GM10847 (cell line): ENCODE measurements around the gene HDHD3.
A peak's percentile ranks its signal among the peaks of the same experiment; 100 is the strongest.

Experiments used
- POLR2A ChIP-seq: IDR thresholded peaks from 2 replicates; pipeline ENCODE4 v1.6.1; 2011; ENCODE audit not compliant: insufficient read length; ENCODE audit errors: extremely low read depth

HDHD3 gene

DNA sequence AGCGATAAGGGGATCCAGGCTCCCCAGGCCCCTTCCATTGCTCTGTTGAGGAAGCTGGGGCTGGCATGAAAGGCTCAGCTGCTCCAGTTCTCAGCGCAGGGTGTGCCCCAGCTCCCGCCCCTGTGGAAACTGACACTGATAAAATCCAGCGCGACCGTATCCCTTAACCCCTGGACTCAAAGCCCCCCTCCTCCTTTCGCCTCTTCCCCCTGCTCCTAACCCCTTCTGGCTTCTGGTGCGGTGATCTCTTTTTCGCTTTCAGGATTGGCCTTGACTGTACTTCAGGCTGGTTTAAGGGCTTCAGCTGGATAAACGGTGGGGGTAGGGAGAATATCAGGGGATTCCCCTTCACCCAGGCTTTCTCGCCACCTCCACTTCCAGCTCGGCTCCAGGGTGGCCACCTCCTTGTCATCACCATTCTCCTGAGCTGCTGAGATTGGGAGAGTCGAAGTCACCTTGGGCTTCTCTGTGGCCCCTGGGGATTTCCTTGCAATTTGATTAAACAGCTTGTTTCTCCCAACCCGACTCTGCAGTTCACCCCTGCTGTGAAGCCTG is 26.6 kb downstream of the HDHD3 start:
- no peak for TF ChIP-seq POLR2A

DNA sequence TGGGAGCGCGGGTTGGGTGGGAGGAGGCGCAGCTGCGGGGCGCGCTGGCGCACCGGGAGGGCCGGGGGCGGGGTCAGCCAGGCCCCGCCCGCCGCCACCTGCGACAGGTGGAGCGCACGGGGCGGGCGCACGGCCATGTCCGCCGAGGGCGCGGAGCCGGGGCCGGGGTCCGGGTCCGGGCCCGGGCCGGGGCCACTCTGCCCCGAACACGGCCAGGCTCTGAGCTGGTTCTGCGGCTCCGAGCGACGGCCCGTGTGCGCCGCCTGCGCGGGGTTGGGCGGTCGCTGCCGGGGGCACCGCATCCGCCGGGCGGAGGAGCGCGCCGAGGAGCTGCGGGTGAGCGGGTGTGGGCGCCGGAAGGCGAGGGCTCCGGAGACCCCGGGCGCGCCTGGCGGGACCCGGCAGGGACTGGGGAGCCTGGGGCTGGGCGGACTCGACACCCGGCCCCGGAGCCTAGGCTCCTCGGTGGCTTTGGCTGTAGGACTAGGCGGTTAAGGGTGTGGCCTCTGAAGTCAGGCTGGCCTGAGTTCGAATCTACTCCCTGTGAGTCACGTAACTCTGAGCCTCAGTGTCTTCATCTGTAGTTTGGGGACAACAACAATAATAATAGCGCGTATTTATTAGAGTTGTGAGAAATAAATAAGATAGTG is 27.2 kb downstream of the HDHD3 start, which contains the start of gene BSPRY:
Gene BSPRY, plus strand, starts transcription at position 97 of the 650 bp plus-strand sequence. Its CDS starts 39 bp downstream, at position 136.
- TF ChIP-seq POLR2A, result no peak

DNA sequence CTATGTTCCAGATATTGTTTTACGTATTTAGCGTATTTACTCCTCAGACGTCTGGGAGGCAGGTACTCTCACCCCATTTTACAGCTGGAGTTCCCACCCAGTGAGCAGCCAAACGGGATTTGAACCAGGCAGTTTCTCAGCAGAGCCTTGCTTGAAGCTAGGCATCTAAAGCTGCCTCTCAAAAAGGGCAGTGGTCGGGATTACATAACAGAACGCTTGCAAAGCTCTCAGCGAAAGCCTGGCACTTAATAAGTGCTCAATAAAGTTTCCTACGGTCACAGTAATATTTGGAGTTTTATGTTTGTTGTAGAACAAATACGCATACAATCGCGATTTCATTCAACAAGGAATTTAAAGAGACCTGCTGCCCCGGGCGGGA is 27.7 kb downstream of the HDHD3 start:
- no peak for TF ChIP-seq POLR2A

DNA sequence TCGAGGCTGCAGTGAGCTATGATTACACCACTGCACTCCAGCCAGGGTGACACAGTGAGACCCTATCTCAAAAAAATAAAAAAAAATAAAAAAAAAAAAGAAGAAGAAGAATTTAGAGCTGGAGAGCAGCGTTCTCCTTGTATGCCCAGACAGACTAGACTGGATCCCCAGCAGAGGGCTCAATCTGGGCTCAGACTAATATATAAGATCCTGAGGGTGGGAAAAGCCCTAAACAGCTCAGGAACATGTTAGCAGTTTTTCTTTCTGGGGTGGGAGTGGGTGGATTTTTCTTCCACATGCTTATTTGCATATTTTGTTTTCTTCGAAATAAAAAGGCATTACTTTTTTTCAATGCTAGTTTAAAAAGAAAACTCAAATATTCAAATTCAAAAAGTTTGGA is 28.3 kb downstream of the HDHD3 start:
- TF ChIP-seq POLR2A, result no peak

DNA sequence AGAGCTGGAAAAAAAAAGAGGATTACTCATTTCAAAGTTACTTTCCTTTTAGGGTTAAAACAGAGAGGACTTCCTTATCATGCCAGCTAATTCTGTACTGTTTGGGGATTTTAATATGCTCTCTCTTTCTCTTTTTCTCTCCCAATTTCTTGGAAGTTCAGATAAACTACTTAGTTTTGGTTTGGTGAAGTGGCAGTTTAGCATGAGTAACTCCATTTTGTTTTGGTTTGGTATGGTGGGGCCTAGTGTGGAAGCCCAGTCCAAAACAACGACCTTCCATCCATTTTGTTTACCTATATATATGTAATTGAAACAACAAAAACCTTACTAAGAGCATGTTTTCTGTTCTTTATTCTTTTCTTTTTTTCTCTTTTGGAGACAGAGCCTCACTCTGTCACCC is 31.1 kb downstream of the HDHD3 start:
- TF ChIP-seq POLR2A, result no peak

DNA sequence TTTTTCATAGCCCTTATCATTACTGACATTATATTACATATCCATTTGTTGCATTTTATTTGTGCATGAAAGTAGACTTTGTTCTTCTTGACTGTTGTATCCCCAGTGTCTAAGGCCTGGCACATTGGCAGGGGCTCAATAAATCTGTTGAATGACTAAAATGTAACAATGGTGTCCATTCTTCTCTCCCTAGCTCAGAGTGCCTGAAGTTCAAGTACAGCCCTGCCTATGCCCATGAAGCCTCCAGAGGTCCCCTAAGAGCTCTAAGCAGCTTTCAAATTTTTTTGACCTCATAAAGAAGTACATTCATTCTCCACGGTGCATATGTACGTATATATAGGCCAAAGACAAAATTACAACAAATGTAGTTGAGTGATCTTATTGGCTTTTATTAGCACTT is 31.6 kb downstream of the HDHD3 start:
- TF ChIP-seq POLR2A, result no peak

DNA sequence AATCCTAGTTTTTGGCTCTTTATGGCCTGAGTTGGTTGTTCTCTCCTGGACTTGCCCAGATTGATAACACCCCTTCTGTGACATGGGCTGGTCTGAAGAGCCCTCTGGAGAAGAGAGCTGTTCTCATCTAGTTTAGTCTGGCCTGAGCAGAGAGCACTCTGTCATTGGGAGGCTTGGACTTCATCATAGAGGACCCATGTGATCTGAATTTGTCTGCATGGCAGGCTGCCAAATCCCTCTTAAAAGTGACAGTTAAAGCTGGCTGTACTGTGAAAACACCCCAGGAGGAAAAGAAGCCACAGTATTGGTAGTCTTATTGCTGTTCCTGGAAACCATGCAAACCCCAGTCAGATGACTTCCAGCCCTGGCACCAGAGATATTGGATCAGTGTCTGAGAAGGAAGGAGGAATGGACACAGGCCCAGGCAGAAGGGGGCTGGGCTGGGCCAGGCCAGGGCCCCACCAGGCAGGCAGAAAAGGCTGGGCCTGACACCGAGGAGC is 33.0 kb downstream of the HDHD3 start:
- TF ChIP-seq POLR2A, result no peak

DNA sequence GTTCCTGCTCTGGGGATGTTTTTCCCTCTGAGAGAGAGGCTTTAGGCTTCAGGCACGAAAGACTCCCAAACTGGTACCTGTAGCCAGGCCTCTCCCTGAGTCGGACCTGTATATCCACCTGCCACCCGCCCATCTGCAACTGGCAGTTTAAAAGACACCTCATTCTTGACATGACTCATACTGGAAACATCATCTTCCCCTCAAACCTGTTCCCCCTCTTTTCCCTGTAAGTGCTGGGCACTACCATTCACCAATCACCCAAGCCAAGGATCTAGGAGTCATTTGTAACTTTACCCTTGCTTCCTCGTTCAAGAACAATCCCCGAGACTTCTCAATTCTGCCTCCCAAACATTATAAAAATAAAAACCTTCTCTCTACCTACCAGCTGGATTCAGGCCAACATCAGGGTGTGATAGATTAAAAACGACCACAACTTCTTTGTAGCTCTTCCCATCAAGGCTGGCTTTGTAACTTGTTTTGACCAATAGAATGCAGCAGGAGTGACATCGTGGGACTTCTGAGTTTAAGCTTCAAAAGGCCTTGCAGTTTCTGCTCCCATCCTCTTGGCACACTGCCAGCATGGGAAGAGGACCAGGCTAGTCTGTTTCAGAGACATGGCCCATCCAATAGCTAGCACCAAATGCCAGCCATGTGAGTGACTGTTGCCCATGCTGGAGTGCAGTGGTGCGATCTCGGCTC is 34.9 kb downstream of the HDHD3 start:
- no peak for TF ChIP-seq POLR2A

DNA sequence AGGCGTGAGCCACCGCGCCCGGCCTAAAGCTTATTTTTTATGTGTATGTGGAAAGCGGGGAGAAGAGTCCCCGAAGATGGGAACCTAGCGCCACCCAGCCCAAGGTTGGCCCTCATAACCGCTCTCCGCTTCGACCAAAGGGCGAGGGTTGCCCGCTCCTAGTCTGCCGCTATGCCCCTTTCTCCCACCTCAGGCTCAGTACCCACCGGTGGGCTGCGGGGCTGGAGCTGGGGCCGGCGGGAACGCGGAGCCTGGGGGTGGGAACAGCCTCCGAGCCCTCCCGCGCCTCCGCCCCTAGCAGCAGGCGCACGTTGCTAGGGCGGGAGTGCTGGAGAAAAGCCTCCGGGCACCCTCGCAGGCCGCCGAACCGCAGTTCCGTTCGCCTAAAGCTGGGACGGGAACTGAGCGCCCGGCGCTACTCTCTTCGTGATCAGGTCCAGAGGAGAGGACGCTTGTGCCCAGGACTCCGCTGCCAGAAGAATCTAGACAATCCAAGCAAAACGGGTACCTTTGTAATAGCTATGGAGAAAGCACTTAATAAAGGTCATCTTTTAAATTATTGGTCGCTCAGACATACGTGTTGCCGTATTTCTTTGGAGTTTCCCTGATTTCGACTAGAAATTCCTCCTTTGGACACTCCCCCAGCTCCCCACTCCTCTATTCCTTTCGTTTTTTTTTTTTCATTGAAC is 36.6 kb downstream of the HDHD3 start, which contains the start of gene WDR31:
Gene WDR31, minus strand, starts transcription at position 265 of the 689 bp plus-strand sequence. CDS start 8,253 bp downstream, outside the sequence.
- peak; percentile 49 for TF ChIP-seq POLR2A

DNA sequence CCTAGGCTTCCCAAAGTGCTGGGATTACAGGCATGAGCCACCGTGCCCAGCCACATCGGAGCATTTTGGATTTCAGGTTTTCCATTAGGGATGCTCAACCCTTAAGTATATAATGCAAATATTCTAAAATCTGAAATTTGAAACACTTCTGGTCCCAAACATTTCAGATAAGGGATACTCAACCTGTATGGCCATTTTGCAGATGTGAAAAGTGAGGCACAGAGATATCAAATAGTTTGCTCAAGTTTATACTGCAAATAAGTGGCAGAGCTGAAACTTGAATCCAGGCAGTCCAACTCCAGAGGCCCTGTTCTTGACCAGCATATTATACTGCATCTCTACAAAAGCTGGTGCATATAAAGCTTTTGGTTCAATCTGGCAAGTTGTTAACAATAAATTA is 39.1 kb downstream of the HDHD3 start:
- TF ChIP-seq POLR2A, result no peak

DNA sequence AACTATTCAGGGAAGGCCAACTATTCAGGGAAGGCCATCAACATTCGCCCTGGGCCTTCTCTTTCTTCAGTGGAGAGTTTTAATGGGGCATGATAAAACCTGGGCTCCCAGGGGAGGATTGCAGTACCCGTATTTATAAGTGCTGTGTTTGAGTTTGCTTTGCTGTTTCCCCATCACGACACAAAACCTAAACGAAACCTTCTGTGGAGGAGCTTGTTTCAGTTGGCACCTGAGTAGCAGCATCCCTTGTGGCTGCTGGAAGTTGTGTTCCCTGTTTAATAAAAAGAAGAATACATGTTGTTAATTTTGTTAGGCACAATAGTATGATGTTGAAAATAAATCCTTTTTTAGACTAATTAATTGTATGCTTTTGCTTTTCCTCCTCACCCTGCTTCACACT is 45.0 kb downstream of the HDHD3 start:
- no peak for TF ChIP-seq POLR2A

DNA sequence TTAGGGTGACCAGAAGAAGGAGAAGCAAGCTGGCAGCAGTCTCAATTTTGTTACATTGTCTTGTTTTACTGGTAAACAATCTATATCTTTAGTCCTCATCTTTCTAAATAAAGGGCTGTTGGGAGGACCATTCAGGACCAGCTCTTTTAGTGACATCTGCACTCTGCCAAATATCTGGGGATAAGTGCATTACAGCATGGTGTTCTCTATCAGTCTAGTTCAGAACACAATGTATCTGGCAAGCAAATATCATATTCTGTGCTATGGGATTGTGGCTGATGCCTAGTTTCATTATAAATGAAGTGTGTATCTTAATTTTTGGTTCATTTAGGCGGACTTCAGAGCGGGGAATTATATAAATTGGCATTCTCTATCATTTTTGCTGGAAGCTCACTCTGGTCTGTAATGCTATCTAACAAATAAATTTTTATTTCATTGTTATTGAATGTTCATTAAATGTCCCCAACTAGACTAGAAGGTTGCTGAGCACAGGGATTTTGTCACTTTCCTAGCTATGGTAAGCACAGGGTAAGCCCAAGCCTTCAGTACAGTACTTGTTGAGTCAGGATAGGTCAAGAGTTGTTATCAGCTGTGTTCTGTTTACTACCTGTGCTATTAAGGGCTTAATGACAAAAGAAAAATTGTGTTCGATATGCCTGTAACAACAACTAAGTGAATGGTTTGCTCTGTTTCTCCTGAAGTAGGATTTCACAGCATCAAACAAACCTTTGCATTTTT is 48.6 kb downstream of the HDHD3 start:
- TF ChIP-seq POLR2A, result no peak

DNA sequence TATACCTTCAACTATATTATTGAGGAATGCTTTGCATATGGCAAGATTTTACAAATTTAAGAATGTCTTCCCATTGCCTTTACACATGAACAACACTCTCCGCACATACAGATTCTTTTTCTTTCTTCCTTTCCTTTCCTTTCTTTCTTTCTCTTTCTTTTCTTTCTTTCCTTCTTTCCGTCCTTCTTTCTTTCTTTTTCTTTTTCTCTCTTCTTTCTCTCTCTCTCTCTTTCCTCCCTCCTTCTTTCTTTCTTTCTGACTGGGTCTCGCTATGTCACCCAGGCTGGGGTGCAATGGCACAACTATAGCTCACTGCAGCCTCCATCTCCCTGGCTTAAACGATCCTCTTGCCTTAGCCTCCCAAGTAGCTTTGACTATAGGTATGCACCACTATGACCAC is 50.6 kb downstream of the HDHD3 start:
- no peak for TF ChIP-seq POLR2A
